ENCODE results near the gene ACTR3.

Gene ACTR3

DNA sequence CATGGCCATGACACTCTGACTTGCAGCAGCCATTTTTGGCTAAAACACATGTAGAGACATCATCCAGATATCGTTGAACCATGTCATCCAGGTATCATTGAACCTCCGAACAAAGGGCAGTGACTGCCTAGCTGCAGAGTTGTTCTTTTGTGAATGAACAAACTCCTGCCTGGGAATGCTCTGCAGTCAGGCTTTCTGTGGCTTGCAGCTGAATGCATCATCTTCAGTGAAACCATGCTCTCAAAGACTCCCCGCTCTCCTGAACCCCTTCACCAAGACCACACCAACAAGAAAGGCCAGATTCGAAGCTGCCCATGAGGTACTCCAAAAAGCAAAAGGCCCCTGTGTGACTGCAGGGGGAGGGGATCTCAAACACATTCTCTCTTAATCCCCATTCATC is 118.8 kb downstream of the ACTR3 start:
- no peaks in the 10 kb centered on the region for H3K79me2 ChIP-seq (ENCODE audit: insufficient read depth, low read length)
- no peaks in the 10 kb centered on the region for H3K36me3 ChIP-seq (ENCODE audit: low read length)
- H3K4me3 ChIP-seq (ENCODE audit: insufficient read depth, low read length, poor library complexity, severe bottlenecking), result no peak overlapping the region
- H2AFZ ChIP-seq (ENCODE audit: low read depth, low read length, severe bottlenecking), result no peak overlapping the region
- H3K9ac ChIP-seq (ENCODE audit: low read length), result no peak overlapping the region
- no peaks in the 10 kb centered on the region for H4K20me1 ChIP-seq (ENCODE audit: low read depth, low read length)
- TF ChIP-seq EZH2phosphoT487 (conservative IDR thresholded peaks at IDR 0.05; ENCODE audit: low read length), result no peak
- TF ChIP-seq, protein P1, sequence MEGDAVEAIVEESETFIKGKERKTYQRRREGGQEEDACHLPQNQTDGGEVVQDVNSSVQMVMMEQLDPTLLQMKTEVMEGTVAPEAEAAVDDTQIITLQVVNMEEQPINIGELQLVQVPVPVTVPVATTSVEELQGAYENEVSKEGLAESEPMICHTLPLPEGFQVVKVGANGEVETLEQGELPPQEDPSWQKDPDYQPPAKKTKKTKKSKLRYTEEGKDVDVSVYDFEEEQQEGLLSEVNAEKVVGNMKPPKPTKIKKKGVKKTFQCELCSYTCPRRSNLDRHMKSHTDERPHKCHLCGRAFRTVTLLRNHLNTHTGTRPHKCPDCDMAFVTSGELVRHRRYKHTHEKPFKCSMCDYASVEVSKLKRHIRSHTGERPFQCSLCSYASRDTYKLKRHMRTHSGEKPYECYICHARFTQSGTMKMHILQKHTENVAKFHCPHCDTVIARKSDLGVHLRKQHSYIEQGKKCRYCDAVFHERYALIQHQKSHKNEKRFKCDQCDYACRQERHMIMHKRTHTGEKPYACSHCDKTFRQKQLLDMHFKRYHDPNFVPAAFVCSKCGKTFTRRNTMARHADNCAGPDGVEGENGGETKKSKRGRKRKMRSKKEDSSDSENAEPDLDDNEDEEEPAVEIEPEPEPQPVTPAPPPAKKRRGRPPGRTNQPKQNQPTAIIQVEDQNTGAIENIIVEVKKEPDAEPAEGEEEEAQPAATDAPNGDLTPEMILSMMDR (IDR thresholded peaks at IDR 0.05; ENCODE audit: insufficient read depth, low read length, poor library complexity, severe bottlenecking), result no peak
- no peaks in the 10 kb centered on the region for H3K27me3 ChIP-seq (ENCODE audit: low read length)
- no peaks in the 10 kb centered on the region for H3K9me3 ChIP-seq (ENCODE audit: insufficient read depth, low read length)
- H3K9me2 ChIP-seq (replicated peaks; ENCODE audit: insufficient read depth, low read length), result no peaks in the 10 kb centered on the region
- no peak overlapping the region for H3K27ac ChIP-seq (ENCODE audit: low read depth, low read length)
- H3K4me2 ChIP-seq (ENCODE audit: low read depth, low read length, poor library complexity, severe bottlenecking), result no peak overlapping the region
- H3F3A ChIP-seq (ENCODE audit: insufficient read depth), result no peaks in the 10 kb centered on the region

DNA sequence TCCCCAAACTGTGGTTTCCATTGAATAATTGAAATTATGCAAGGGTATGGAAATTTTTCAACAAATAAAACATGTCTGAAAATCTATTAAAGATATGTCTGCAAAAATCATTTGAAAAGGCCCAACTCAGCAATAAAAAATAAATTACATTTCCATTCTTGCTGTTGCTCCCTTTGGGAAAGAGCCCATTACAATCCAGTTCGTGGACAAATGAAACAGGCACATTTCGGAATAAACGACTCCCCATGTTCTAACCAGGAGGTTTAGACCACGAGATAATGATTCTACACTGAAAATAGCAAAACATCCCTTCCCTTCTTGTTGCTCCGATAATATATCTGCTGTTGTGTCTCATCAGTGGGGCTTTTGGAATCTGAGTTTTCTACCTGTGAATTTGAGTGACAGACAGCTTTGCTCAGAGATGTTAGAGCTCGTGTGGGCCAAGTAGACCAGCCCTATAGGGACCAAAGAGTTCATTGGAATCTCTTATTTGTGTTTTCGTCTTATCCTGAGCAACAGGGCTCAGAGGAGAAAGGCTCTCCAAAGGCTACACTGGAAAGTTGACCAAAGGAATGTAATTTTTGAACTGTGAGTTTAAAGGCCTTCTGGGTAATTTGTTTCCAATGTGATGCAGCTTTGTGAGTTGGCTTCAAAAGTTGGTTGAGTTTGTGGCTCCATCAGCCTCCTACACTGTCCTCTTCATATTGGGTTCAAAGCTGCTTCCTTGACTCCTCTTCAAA is 119.5 kb downstream of the ACTR3 start:
- Histone ChIP-seq H3K27ac (ENCODE audit: low read depth, low read length) (no peak overlapping the region), H3K79me2 (ENCODE audit: insufficient read depth, low read length) (no peaks in the 10 kb centered on the region), H4K20me1 (ENCODE audit: low read depth, low read length) (no peaks in the 10 kb centered on the region), H2AFZ (ENCODE audit: low read depth, low read length, severe bottlenecking) (no peak overlapping the region), H3K9me2 (replicated peaks; ENCODE audit: insufficient read depth, low read length) (no peaks in the 10 kb centered on the region), H3K9ac (ENCODE audit: low read length) (no peak overlapping the region), H3K27me3 (ENCODE audit: low read length) (no peaks in the 10 kb centered on the region), H3K9me3 (ENCODE audit: insufficient read depth, low read length) (no peaks in the 10 kb centered on the region), H3K36me3 (ENCODE audit: low read length) (no peaks in the 10 kb centered on the region), H3K4me3 (ENCODE audit: insufficient read depth, low read length, poor library complexity, severe bottlenecking) (no peak overlapping the region), H3F3A (ENCODE audit: insufficient read depth) (no peaks in the 10 kb centered on the region), H3K4me2 (ENCODE audit: low read depth, low read length, poor library complexity, severe bottlenecking) (no peak overlapping the region)
- no peak for TF ChIP-seq EZH2phosphoT487 (conservative IDR thresholded peaks at IDR 0.05; ENCODE audit: low read length)
- TF ChIP-seq, protein P1 (IDR thresholded peaks at IDR 0.05; ENCODE audit: insufficient read depth, low read length, poor library complexity, severe bottlenecking), result no peak

DNA sequence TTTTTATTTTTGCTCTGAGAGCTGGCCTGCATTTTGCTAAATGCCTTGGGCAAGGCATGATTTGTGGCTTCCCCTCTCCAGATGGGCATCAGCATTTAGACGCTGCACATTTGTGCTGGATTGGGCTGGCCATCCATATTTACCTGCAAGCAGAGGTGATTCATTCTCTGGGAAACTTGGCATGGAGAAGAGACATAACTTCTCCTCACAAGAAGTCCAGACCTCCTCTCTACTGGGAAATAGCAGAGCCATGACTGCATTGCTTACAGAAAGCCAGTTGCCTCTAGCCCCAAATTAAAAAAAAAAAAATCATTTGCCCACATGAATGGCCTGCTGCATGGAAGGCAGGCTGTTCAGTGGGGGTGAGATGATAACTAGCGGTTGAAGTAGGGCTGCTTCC is 120.1 kb downstream of the ACTR3 start:
- H4K20me1 ChIP-seq (ENCODE audit: low read depth, low read length), result no peaks in the 10 kb centered on the region
- H3K9me2 ChIP-seq (replicated peaks; ENCODE audit: insufficient read depth, low read length), result no peaks in the 10 kb centered on the region
- H3F3A ChIP-seq (ENCODE audit: insufficient read depth), result no peaks in the 10 kb centered on the region
- H3K79me2 ChIP-seq (ENCODE audit: insufficient read depth, low read length), result no peaks in the 10 kb centered on the region
- no peak overlapping the region for H3K4me3 ChIP-seq (ENCODE audit: insufficient read depth, low read length, poor library complexity, severe bottlenecking)
- H3K27ac ChIP-seq (ENCODE audit: low read depth, low read length), result no peak overlapping the region
- H3K27me3 ChIP-seq (ENCODE audit: low read length), result no peaks in the 10 kb centered on the region
- no peak overlapping the region for H3K4me2 ChIP-seq (ENCODE audit: low read depth, low read length, poor library complexity, severe bottlenecking)
- no peak overlapping the region for H2AFZ ChIP-seq (ENCODE audit: low read depth, low read length, severe bottlenecking)
- TF ChIP-seq, protein P1 (IDR thresholded peaks at IDR 0.05; ENCODE audit: insufficient read depth, low read length, poor library complexity, severe bottlenecking), result no peak
- TF ChIP-seq EZH2phosphoT487 (conservative IDR thresholded peaks at IDR 0.05; ENCODE audit: low read length), result no peak
- no peaks in the 10 kb centered on the region for H3K9me3 ChIP-seq (ENCODE audit: insufficient read depth, low read length)
- no peaks in the 10 kb centered on the region for H3K36me3 ChIP-seq (ENCODE audit: low read length)
- no peak overlapping the region for H3K9ac ChIP-seq (ENCODE audit: low read length)
